GM12878 (cell line): Measurements from ENCODE around the gene GBGT1.

Experiments
- CEBPB ChIP-seq, 2 experiments: fragments of 150-350 bp in 1 of 2; IDR thresholded peaks; 2 replicates each; pipeline ENCODE4 v1.6.1; 2012 to 2014; ENCODE audit warnings: low read depth in 2 of 2, low read length in 2 of 2, borderline replicate concordance in 1 of 2, inconsistent platforms in 1 of 2
- CREM ChIP-seq: IDR thresholded peaks from 2 replicates; pipeline ENCODE4 v1.6.1; 2014; ENCODE audit warnings: antibody characterized with exemption, low read depth
- DPF2 ChIP-seq: fragments of 450-650 bp; IDR thresholded peaks from 2 replicates; pipeline ENCODE4 v1.6.1; 2017; ENCODE audit warnings: mild to moderate bottlenecking
- NRF1 ChIP-seq: conservative IDR thresholded peaks from 2 replicates; pipeline ENCODE4 v1.6.1; 2011; ENCODE audit warnings: mild to moderate bottlenecking, low read depth, low read length, improper control_type of control experiment
- RELA ChIP-seq: fragments of 450-650 bp; IDR thresholded peaks from 2 replicates; pipeline ENCODE4 v1.8.0; 2014; ENCODE audit warnings: borderline replicate concordance; ENCODE audit not compliant: partially characterized antibody
- ZNF384 ChIP-seq: IDR thresholded peaks from 2 replicates; pipeline ENCODE4 v1.6.1; 2012; ENCODE audit warnings: low read depth, mild to moderate bottlenecking, low read length, improper control_type of control experiment, borderline replicate concordance
- TF ChIP-seq, protein P1 (sequence below), 3 experiments: IDR thresholded peaks in 2 of 3; conservative IDR thresholded peaks in 1 of 3; 2 replicates each; pipeline ENCODE4 v1.5.1; 2011; ENCODE audit warnings: low read depth in 3 of 3, low read length in 3 of 3, mild to moderate bottlenecking in 3 of 3, control low read depth in 2 of 3, moderate library complexity in 2 of 3, inconsistent platforms in 1 of 3, mixed read lengths in 1 of 3; ENCODE audit not compliant: control insufficient read depth in 2 of 3, insufficient read depth in 1 of 3; ENCODE audit errors: extremely low read depth in 1 of 3
- TF ChIP-seq, protein P2 (sequence below): IDR thresholded peaks from 2 replicates; pipeline ENCODE4 v1.6.1; 2011; ENCODE audit warnings: low read depth, mild to moderate bottlenecking, low read length, moderate library complexity, borderline replicate concordance; ENCODE audit errors: extremely low read depth
- TF ChIP-seq, protein P3 (sequence below): IDR thresholded peaks from 2 replicates; pipeline ENCODE4 v1.6.1; 2012; ENCODE audit warnings: low read depth, low read length, improper control_type of control experiment
- TF ChIP-seq, protein P4 (sequence below): IDR thresholded peaks from 2 replicates; pipeline ENCODE4 v1.6.1; 2012; ENCODE audit warnings: low read length, inconsistent platforms

DNA sequence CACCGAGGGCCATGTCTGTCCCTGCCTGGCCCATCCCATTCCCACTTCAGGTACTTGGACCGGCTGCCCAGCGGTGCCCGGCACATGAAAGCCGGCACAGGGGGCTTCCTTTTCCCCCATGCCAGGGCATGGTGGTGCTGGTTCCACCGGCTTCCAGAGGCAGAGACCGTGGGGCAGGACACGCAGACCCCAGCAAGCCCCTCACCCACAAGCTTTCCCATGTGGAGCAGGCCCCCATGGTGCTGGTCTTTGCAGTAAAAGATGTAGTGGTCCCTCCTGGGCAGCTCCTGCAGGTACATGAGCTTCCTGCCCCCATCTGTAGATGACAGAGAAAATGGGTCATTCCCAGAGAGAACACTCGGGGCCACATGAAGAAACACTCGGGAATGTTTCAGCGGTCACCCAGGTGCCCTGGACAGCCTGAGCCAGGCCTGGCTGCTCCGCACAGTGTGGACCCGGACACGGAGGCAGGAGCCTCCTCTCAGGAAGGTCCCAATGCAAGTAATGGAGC is 43.4 kb upstream of the GBGT1 start:
- TF ChIP-seq, protein P1, sequence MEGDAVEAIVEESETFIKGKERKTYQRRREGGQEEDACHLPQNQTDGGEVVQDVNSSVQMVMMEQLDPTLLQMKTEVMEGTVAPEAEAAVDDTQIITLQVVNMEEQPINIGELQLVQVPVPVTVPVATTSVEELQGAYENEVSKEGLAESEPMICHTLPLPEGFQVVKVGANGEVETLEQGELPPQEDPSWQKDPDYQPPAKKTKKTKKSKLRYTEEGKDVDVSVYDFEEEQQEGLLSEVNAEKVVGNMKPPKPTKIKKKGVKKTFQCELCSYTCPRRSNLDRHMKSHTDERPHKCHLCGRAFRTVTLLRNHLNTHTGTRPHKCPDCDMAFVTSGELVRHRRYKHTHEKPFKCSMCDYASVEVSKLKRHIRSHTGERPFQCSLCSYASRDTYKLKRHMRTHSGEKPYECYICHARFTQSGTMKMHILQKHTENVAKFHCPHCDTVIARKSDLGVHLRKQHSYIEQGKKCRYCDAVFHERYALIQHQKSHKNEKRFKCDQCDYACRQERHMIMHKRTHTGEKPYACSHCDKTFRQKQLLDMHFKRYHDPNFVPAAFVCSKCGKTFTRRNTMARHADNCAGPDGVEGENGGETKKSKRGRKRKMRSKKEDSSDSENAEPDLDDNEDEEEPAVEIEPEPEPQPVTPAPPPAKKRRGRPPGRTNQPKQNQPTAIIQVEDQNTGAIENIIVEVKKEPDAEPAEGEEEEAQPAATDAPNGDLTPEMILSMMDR (IDR thresholded peaks at IDR 0.05 in 2 of 3, conservative IDR thresholded peaks at IDR 0.05 in 1 of 3; ENCODE audit: control insufficient read depth in 2 of 3, extremely low read depth in 1 of 3, insufficient read depth in 1 of 3, low read depth in 3 of 3, low read length in 3 of 3), result no peak
- TF ChIP-seq, protein P2, sequence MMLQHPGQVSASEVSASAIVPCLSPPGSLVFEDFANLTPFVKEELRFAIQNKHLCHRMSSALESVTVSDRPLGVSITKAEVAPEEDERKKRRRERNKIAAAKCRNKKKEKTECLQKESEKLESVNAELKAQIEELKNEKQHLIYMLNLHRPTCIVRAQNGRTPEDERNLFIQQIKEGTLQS, result no peak
- no peak for TF ChIP-seq RELA
- TF ChIP-seq NRF1, result no peak
- TF ChIP-seq, protein P3, sequence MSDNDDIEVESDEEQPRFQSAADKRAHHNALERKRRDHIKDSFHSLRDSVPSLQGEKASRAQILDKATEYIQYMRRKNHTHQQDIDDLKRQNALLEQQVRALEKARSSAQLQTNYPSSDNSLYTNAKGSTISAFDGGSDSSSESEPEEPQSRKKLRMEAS, result no peak
- no peak for TF ChIP-seq ZNF384
- no peak for TF ChIP-seq DPF2
- TF ChIP-seq, protein P4, sequence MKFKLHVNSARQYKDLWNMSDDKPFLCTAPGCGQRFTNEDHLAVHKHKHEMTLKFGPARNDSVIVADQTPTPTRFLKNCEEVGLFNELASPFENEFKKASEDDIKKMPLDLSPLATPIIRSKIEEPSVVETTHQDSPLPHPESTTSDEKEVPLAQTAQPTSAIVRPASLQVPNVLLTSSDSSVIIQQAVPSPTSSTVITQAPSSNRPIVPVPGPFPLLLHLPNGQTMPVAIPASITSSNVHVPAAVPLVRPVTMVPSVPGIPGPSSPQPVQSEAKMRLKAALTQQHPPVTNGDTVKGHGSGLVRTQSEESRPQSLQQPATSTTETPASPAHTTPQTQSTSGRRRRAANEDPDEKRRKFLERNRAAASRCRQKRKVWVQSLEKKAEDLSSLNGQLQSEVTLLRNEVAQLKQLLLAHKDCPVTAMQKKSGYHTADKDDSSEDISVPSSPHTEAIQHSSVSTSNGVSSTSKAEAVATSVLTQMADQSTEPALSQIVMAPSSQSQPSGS, result no peak
- no peak for TF ChIP-seq CEBPB (IDR thresholded peaks at IDR 0.05; ENCODE audit: borderline replicate concordance in 1 of 2, low read depth in 2 of 2, low read length in 2 of 2)
- no peak for TF ChIP-seq CREM
